Measurements from ENCODE around the gene MUSK. TPM values are rescaled to one million over a fixed set of nuclear protein-coding genes. Genes with fewer than 3 reads are reported as not detected.

The MUSK gene
- total and polyA plus RNA-seq, 2 of the 4 experiments (the other 2 are of a cell fraction) = 0.07 to 0.18 TPM

DNA sequence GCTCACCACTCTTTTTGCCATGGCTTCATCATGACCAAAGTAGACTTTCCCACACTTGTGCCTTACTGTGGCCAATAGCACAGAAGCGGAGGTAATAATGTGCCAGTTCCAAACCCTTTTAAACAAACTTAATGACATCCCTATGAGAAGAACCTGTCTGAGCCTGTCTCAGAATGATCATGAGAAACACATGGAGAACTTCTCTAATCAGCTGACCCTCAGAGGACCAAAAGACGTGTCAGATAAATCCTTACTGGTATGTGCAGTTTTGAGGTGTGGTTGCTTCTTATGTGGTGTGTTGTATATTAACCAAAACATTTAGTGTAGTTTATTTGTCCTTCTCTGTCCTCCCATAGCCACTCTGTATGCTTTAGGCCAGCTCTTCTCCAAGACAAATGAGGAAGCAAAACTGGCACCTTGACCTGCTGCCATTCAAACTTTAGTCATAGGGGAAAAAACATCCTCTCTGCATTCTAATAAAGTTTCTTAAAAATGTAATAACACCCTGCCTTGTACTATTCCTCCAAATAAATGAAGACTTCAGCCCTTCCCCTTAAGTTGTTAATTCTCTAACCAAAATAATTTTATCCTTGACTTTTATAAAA is 168.9 kb downstream of the MUSK start:
- ATAC-seq (ENCODE audit: low read depth) (no peak), DNase-seq (no peak)
- Histone ChIP-seq H2BK120ac (ENCODE audit: low read depth, low read length) (peak overlapping the region; percentile 98), H3K56ac (ENCODE audit: extremely low read depth, insufficient read depth, low read length) (no peak overlapping the region; the same call in 1 of the 2 replicates), H3K4me3 (ENCODE audit: insufficient read depth, low read depth, low read length) (no peak overlapping the region), H2AK5ac (ENCODE audit: low read depth, low read length) (peak overlapping the region; percentile 96), H4K91ac (ENCODE audit: insufficient read depth, low read depth, low read length) (peak overlapping the region; percentile 97), H3K27ac (ENCODE audit: insufficient read depth, low read length) (no peak overlapping the region; the same call in 1 of the 2 replicates), H3K9me1 (ENCODE audit: insufficient read depth, low read length) (peaks cover 8% of the 10 kb centered on the region), H3K36me3 (ENCODE audit: control insufficient read depth, insufficient read depth, low read length) (no peaks in the 10 kb centered on the region), H3K4me1 (ENCODE audit: control insufficient read depth, insufficient read depth, low read length) (peaks cover 8% of the 10 kb centered on the region), H3K27me3 (ENCODE audit: control insufficient read depth, insufficient read depth, low read length) (no peaks in the 10 kb centered on the region), H3K4ac (ENCODE audit: low read depth, low read length) (peak overlapping the region; percentile 98), H3K23ac (ENCODE audit: low read depth, low read length) (peak overlapping the region; percentile 79; the same call in 1 of the 2 replicates), H2AK9ac (replicated peaks; ENCODE audit: low read depth, low read length, poor library complexity) (peak overlapping the region; percentile 66), H4K8ac (ENCODE audit: low read depth in 2 of 2, low read length in 2 of 2) (peak overlapping the region; percentile 82 to 91), H3K18ac (ENCODE audit: low read depth, low read length) (peak overlapping the region; percentile 97), H3K79me1 (ENCODE audit: low read depth in 1 of 2, low read length in 2 of 2) (peaks cover 3 to 24% of the 10 kb centered on the region in 2 experiments; a peak in 3 of 4 replicates), H3K14ac (replicated peaks; ENCODE audit: low read depth, low read length) (peak overlapping the region; percentile 83), H4K20me1 (ENCODE audit: insufficient read depth, low read length) (no peaks in the 10 kb centered on the region), H3K9me3 (ENCODE audit: control insufficient read depth, insufficient read depth, low read length) (0 out of 2 replicates have a peak, but pooled peaks cover 3% of the 10 kb centered on the region), H3K9ac (ENCODE audit: low read depth, low read length) (no peak overlapping the region), H2BK15ac (ENCODE audit: low read depth, low read length) (peak overlapping the region; percentile 92), H4K5ac (ENCODE audit: low read depth, low read length) (peak overlapping the region; percentile 74; the same call in 1 of the 2 replicates), H2BK20ac (ENCODE audit: low read depth, low read length) (peak overlapping the region; percentile 98), H2AFZ (replicated peaks; ENCODE audit: low read length, poor library complexity) (no peak overlapping the region), H2BK5ac (ENCODE audit: low read depth, low read length, poor library complexity, severe bottlenecking) (peak overlapping the region; percentile 99), H3K4me2 (ENCODE audit: low read depth, low read length) (no peak overlapping the region)
- in situ Hi-C loops (cut with MboI; ENCODE audit: low sequenced_read_pairs) (no loop called here), dilution Hi-C loops (cut with HindIII; ENCODE audit: low sequenced_read_pairs, unreplicated experiment) (no loop called here), intact Hi-C loops (cut with micrococcal nuclease) (loop anchor here (5.0 kb wide), 1 partner anchor 40 kb away; no protein-coding TSS in a partner anchor)
- WGBS, 2 experiments (ENCODE audit: extremely low coverage in 2 of 2, insufficient read length in 1 of 2) = no CpG with 5 or more reads among the region's 2 CpGs
- ChIA-PET POLR2A (ENCODE audit: unreplicated experiment) (no interaction called here), CTCF (no interaction called here)
- BruUV-seq (replicated peaks) = no TSS peak
- no peak for TF ChIP-seq USF2 (IDR thresholded peaks at IDR 0.05; ENCODE audit: low read depth, low read length)
- no peak for TF ChIP-seq BHLHE40 (IDR thresholded peaks at IDR 0.05; ENCODE audit: low read depth, low read length)
- TF ChIP-seq RCOR1 (IDR thresholded peaks at IDR 0.05; ENCODE audit: insufficient replicate concordance, low read length) = no peak
- TF ChIP-seq RFX5 (IDR thresholded peaks at IDR 0.05; ENCODE audit: low read depth, low read length) = no peak
- TF ChIP-seq RAD21 (IDR thresholded peaks at IDR 0.05; ENCODE audit: low read length) = no peak
- TF ChIP-seq MAFK (IDR thresholded peaks at IDR 0.05; ENCODE audit: low read depth, low read length) = no peak
- TF ChIP-seq NFE2L2 (IDR thresholded peaks at IDR 0.05; ENCODE audit: low read depth, low read length) = no peak
- no peak for TF ChIP-seq MAZ (IDR thresholded peaks at IDR 0.05; ENCODE audit: borderline replicate concordance, low read depth, low read length)
- TF ChIP-seq CHD1 (IDR thresholded peaks at IDR 0.05; ENCODE audit: low read depth, low read length) = no peak
- TF ChIP-seq, protein P1, sequence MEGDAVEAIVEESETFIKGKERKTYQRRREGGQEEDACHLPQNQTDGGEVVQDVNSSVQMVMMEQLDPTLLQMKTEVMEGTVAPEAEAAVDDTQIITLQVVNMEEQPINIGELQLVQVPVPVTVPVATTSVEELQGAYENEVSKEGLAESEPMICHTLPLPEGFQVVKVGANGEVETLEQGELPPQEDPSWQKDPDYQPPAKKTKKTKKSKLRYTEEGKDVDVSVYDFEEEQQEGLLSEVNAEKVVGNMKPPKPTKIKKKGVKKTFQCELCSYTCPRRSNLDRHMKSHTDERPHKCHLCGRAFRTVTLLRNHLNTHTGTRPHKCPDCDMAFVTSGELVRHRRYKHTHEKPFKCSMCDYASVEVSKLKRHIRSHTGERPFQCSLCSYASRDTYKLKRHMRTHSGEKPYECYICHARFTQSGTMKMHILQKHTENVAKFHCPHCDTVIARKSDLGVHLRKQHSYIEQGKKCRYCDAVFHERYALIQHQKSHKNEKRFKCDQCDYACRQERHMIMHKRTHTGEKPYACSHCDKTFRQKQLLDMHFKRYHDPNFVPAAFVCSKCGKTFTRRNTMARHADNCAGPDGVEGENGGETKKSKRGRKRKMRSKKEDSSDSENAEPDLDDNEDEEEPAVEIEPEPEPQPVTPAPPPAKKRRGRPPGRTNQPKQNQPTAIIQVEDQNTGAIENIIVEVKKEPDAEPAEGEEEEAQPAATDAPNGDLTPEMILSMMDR (conservative IDR thresholded peaks at IDR 0.05; ENCODE audit: low read depth, low read length) = no peak
- no peak for TF ChIP-seq SMC3 (IDR thresholded peaks at IDR 0.05; ENCODE audit: low read depth, low read length)
- no peak for TF ChIP-seq ELK1 (IDR thresholded peaks at IDR 0.05; ENCODE audit: borderline replicate concordance, low read depth, low read length)
- TF ChIP-seq MXI1 (IDR thresholded peaks at IDR 0.05; ENCODE audit: borderline replicate concordance, low read depth, low read length) = no peak
- TF ChIP-seq POLR2A (IDR thresholded peaks at IDR 0.05; ENCODE audit: low read depth, low read length) = no peak

Data from IMR-90 (cell line).